Measurements from ENCODE around the gene PIGT.

PIGT gene

DNA sequence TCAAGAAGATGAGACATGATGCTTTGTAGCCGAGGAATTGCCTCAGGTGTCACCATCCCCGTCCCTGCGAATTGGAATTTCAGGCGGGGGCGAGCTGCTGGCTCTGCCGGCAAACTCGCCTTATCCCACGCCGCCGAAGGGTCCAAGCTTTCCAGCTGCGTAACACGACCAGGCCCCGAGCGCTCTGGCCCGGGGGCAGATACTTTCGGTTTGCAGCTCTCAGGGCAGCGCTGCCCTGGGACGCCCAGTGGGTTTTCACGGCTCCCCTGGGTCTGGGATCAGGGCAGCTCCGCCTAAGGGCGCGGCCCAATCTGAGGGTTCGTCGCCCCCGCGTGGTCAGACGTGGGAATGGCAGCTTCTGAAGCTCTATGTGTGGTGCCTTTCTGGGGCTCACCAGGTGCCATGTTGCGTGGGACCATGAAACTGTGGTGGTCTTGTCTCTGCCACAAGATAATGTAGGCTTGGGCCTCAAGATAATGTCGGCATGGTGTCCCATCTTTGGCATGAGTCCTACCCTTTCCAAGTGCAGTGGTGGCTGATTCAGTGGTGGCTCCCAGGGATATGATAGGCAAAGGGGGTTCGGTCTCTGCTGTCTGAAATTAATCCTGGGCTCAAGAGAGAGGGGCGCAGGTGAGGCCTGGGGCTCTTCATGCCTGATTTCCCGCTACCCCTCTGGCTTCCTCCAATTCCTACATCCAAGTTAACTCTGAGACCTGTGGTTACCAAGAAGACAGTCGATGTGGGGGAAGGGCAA, 21.0 kb downstream of the PIGT start (continued):
- no peak for TF ChIP-seq ZNF560 (tag by site-specific recombination; IDR thresholded peaks at IDR 0.05; ENCODE audit: borderline replicate concordance)
- TF ChIP-seq YY1 (tag by site-specific recombination; IDR thresholded peaks at IDR 0.05) = 0 out of 2 replicates have a peak, but pooled peaks have one; percentile 40
- TF ChIP-seq, protein P1, sequence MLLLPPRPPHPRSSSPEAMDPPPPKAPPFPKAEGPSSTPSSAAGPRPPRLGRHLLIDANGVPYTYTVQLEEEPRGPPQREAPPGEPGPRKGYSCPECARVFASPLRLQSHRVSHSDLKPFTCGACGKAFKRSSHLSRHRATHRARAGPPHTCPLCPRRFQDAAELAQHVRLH (tag by site-specific recombination; IDR thresholded peaks at IDR 0.05) = no peak
- TF ChIP-seq, protein P2, sequence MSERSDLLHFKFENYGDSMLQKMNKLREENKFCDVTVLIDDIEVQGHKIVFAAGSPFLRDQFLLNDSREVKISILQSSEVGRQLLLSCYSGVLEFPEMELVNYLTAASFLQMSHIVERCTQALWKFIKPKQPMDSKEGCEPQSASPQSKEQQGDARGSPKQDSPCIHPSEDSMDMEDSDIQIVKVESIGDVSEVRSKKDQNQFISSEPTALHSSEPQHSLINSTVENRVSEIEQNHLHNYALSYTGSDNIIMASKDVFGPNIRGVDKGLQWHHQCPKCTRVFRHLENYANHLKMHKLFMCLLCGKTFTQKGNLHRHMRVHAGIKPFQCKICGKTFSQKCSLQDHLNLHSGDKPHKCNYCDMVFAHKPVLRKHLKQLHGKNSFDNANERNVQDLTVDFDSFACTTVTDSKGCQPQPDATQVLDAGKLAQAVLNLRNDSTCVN (tag by site-specific recombination; optimal IDR thresholded peaks at IDR 0.05) = peak; percentile 50
- TF ChIP-seq ZNF239 (tag by site-specific recombination; IDR thresholded peaks at IDR 0.05) = no peak

DNA sequence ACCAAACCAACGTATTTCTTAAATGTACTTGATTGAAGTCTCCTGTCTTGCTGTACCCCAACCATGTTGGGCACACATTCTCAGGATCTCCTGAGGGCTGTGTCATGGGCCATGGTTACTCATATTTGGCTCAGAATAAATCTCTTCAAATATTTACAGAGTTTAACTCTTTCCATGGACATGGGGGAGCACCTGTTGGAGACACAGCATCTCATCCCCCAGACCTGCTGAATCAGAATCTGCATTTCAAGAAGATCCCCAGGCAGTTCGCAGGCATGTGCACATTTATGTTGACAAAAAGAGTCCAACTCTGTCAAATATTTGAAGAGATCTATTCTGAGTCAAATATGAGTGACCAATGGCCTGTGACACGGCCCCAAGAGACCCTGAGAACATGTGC, 24.5 kb downstream of the PIGT start:
- H3K4me1 ChIP-seq (ENCODE audit: control insufficient read depth, insufficient read depth, low read length) = 0 out of 2 replicates have a peak, but pooled peaks cover 4% of the 10 kb centered on the region
- CTCF ChIA-PET = interaction anchor here (0.7 to 5.6 kb wide), 6 partner anchors 11 to 295 kb away, joined by 3 to 90 read pairs (median 3); no protein-coding TSS in a partner anchor
- TF ChIP-seq GFI1B (tag by site-specific recombination; IDR thresholded peaks at IDR 0.05) (no peak), REPIN1 (tag by site-specific recombination; IDR thresholded peaks at IDR 0.05; ENCODE audit: low read depth) (no peak), ZNF174 (tag by site-specific recombination; IDR thresholded peaks at IDR 0.05) (no peak), ZNF133 (tag by site-specific recombination; IDR thresholded peaks at IDR 0.05) (no peak), ZNF514 (tag by site-specific recombination; IDR thresholded peaks at IDR 0.05) (no peak), HOXD13 (CRISPR knock-in tag; IDR thresholded peaks at IDR 0.05; ENCODE audit: borderline replicate concordance) (no peak), ZNF202 (tag by site-specific recombination; IDR thresholded peaks at IDR 0.05; ENCODE audit: borderline replicate concordance) (no peak), ZNF658 (tag by site-specific recombination; IDR thresholded peaks at IDR 0.05) (no peak), ZNF561 (tag by site-specific recombination; IDR thresholded peaks at IDR 0.05; ENCODE audit: borderline replicate concordance) (no peak), SP3 (tag by site-specific recombination; IDR thresholded peaks at IDR 0.05) (no peak), ZNF239 (tag by site-specific recombination; IDR thresholded peaks at IDR 0.05) (no peak), ZNF423 (tag by site-specific recombination; IDR thresholded peaks at IDR 0.05) (no peak), ZNF335 (tag by site-specific recombination; conservative IDR thresholded peaks at IDR 0.05) (no peak), ZNF707 (tag by site-specific recombination; IDR thresholded peaks at IDR 0.05) (no peak), GLI2 (tag by site-specific recombination; IDR thresholded peaks at IDR 0.05; ENCODE audit: borderline replicate concordance, low read depth) (no peak)
- TF ChIP-seq, protein P3, sequence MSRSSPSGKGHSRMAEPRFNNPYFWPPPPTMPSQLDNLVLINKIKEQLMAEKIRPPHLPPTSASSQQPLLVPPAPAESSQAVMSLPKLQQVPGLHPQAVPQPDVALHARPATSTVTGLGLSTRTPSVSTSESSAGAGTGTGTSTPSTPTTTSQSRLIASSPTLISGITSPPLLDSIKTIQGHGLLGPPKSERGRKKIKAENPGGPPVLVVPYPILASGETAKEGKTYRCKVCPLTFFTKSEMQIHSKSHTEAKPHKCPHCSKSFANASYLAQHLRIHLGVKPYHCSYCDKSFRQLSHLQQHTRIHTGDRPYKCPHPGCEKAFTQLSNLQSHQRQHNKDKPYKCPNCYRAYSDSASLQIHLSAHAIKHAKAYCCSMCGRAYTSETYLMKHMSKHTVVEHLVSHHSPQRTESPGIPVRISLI (tag by site-specific recombination; IDR thresholded peaks at IDR 0.05) = no peak
- TF ChIP-seq, protein P4, sequence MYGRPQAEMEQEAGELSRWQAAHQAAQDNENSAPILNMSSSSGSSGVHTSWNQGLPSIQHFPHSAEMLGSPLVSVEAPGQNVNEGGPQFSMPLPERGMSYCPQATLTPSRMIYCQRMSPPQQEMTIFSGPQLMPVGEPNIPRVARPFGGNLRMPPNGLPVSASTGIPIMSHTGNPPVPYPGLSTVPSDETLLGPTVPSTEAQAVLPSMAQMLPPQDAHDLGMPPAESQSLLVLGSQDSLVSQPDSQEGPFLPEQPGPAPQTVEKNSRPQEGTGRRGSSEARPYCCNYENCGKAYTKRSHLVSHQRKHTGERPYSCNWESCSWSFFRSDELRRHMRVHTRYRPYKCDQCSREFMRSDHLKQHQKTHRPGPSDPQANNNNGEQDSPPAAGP (tag by site-specific recombination; IDR thresholded peaks at IDR 0.05) = no peak
- H3K4me3 ChIP-seq (ENCODE audit: low read depth, low read length) = no peak overlapping the region
- no peaks in the 10 kb centered on the region for H3K36me3 ChIP-seq (ENCODE audit: control insufficient read depth in 2 of 2, insufficient read depth in 1 of 2, low read length in 2 of 2)
- H3K9me3 ChIP-seq (ENCODE audit: control insufficient read depth, insufficient read depth, low read depth, low read length) = no peaks in the 10 kb centered on the region
- H3K27ac ChIP-seq (ENCODE audit: extremely low read depth, low read depth, low read length) = no peak overlapping the region
- POLR2A ChIA-PET = no interaction called here

Measured in HEK293 (cell line).